Endometrium (tissue), 2 donors: Measurements from ENCODE around the gene C15orf39.
"Not testable (repeated sequence)": the region's sequence is repeated elsewhere in the genome, so short reads cannot be mapped to it uniquely, and the experiment has no call there.

ENCODE experiments used
- FAIRE-seq: peaks from 2 replicates; lab custom pipeline; 2012; peaks lifted over from hg19 to GRCh38; lab: Jason Lieb, UNC
- donor health status: control.
- donor health status: control.

C15orf39 gene

GRCh38 chr15:75232252-75232813 is 30.7 kb downstream of the C15orf39 start:
- no peak for FAIRE-seq

- no peak for FAIRE-seq
Observed at GRCh38 chr15:75232826-75233503, 31.3 kb downstream of the C15orf39 start.

GRCh38 chr15:75233504-75234190 is 32.0 kb downstream of the C15orf39 start:
- no peak for FAIRE-seq

- no peak for FAIRE-seq
Observed at GRCh38 chr15:75234191-75234810, 32.6 kb downstream of the C15orf39 start.

GRCh38 chr15:75235051-75235673 is 33.5 kb downstream of the C15orf39 start:
- no peak for FAIRE-seq

GRCh38 chr15:75235760-75236729 is 34.4 kb downstream of the C15orf39 start:
- FAIRE-seq: no peak

GRCh38 chr15:75237316-75237982 is 35.8 kb downstream of the C15orf39 start:
- no peak for FAIRE-seq

GRCh38 chr15:75238150-75238549 is 36.5 kb downstream of the C15orf39 start:
- no peak for FAIRE-seq

- FAIRE-seq: not testable (repeated sequence)
Observed at GRCh38 chr15:75245741-75246140, 44.1 kb downstream of the C15orf39 start.

GRCh38 chr15:75248991-75249390 is 47.3 kb downstream of the C15orf39 start:
- not testable (repeated sequence) for FAIRE-seq

GRCh38 chr15:75249726-75250125 is 48.0 kb downstream of the C15orf39 start:
- no peak for FAIRE-seq

- FAIRE-seq: not testable (repeated sequence)
Observed at GRCh38 chr15:75251343-75251742, 49.7 kb downstream of the C15orf39 start.

GRCh38 chr15:75252285-75252684 is 50.6 kb downstream of the C15orf39 start:
- FAIRE-seq: not testable (repeated sequence)

GRCh38 chr15:75258034-75258433 is 56.4 kb downstream of the C15orf39 start, which contains the start of gene GOLGA6C:
TSS of gene GOLGA6C (plus strand) at chr15:75258334. CDS start at chr15:75258599, 265 bp downstream.
- FAIRE-seq: not testable (repeated sequence)

GRCh38 chr15:75258620-75259343 is 57.1 kb downstream of the C15orf39 start:
- not testable (repeated sequence) for FAIRE-seq

- FAIRE-seq: not testable (repeated sequence)
Observed at GRCh38 chr15:75259873-75260272, 58.2 kb downstream of the C15orf39 start.
